ENCODE data around the gene CEP128.
"Not testable (repeated sequence)": the region's sequence is repeated elsewhere in the genome, so short reads cannot be mapped to it uniquely, and the experiment has no call there.

Gene CEP128

GRCh38 chr14:80923368-80923767, 18.2 kb downstream of the CEP128 start:
- H2AFZ ChIP-seq (ENCODE audit: insufficient read depth, low read length, poor library complexity), result no peak overlapping the region
- no peaks in the 10 kb centered on the region for H3K79me1 ChIP-seq (ENCODE audit: low read length)
- H3K27me3 ChIP-seq (ENCODE audit: insufficient read depth, low read length), result no peaks in the 10 kb centered on the region

GRCh38 chr14:80919622-80920021, 21.9 kb downstream of the CEP128 start:
- no peaks in the 10 kb centered on the region for H3K27me3 ChIP-seq (ENCODE audit: insufficient read depth, low read length)

More at GRCh38 chr14:80923368-80923767, 18.2 kb downstream of the CEP128 start:
- no peak overlapping the region for H2AK5ac ChIP-seq (ENCODE audit: low read length)
- no peak for DNase-seq
- no peak overlapping the region for H3K23ac ChIP-seq (ENCODE audit: low read length)
- H3K14ac ChIP-seq (ENCODE audit: low read length), result no peak overlapping the region
- no peak overlapping the region for H3K18ac ChIP-seq (ENCODE audit: low read length)
- no peak overlapping the region for H3K9ac ChIP-seq (ENCODE audit: low read length)
- no peak overlapping the region for H3K4ac ChIP-seq (ENCODE audit: low read depth, low read length)
- H2BK5ac ChIP-seq (ENCODE audit: low read depth, low read length, poor library complexity), result no peak overlapping the region
- no peak overlapping the region for H4K91ac ChIP-seq (ENCODE audit: low read depth, low read length)
- H3K4me3 ChIP-seq (ENCODE audit: low read depth, low read length), result no peak overlapping the region
- no peaks in the 10 kb centered on the region for H3K79me2 ChIP-seq (ENCODE audit: control insufficient read depth, insufficient read depth, low read length, poor library complexity)
- no peak overlapping the region for H4K8ac ChIP-seq (ENCODE audit: low read depth, low read length)
- H2BK120ac ChIP-seq (ENCODE audit: insufficient read depth, low read length, poor library complexity), result no peak overlapping the region
- no peaks in the 10 kb centered on the region for H3K9me3 ChIP-seq (ENCODE audit: insufficient read depth, low read depth, low read length)
- H3K27ac ChIP-seq (ENCODE audit: low read depth, low read length), result no peak overlapping the region
- no peaks in the 10 kb centered on the region for H3K4me1 ChIP-seq (ENCODE audit: control insufficient read depth in 1 of 2, insufficient read depth in 2 of 2, low read length in 2 of 2)
- no peaks in the 10 kb centered on the region for H3K36me3 ChIP-seq (ENCODE audit: control insufficient read depth in 1 of 2, insufficient read depth in 2 of 2, low read length in 2 of 2)
- no peak overlapping the region for H4K12ac ChIP-seq (ENCODE audit: low read depth, low read length)
- H3K4me2 ChIP-seq (ENCODE audit: low read length), result no peak overlapping the region
- H2BK12ac ChIP-seq (ENCODE audit: low read length), result no peak overlapping the region

DNA sequence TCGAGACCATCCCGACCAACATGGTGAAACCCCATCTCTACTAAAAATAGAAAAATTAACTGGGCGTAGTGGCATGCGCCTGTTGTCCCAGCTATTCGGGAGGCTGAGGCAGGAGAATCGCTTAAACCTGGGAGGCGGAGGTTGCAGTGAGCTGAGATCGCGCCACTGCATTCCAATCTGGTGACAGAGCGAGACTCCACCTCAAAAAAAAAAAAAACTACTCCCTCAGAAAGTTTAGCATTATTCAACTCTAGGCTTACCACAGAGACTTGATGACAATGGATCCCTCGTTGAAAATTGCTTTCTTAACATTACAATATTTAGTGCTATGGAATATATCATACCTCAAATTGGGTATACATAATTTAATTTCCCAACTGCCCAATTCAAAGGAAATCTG, 29.5 kb downstream of the CEP128 start:
- H3K4me2 ChIP-seq (ENCODE audit: low read length), result not testable (repeated sequence)

More at GRCh38 chr14:80919622-80920021, 21.9 kb downstream of the CEP128 start:
- no peaks in the 10 kb centered on the region for H3K79me1 ChIP-seq (ENCODE audit: low read length)
- H3K4me3 ChIP-seq (ENCODE audit: low read depth, low read length), result no peak overlapping the region
- no peak overlapping the region for H3K4me2 ChIP-seq (ENCODE audit: low read length)
- H2BK12ac ChIP-seq (ENCODE audit: low read length), result no peak overlapping the region
- H2AK5ac ChIP-seq (ENCODE audit: low read length), result no peak overlapping the region
- H3K18ac ChIP-seq (ENCODE audit: low read length), result no peak overlapping the region
- no peak overlapping the region for H3K9ac ChIP-seq (ENCODE audit: low read length)
- H3K14ac ChIP-seq (ENCODE audit: low read length), result no peak overlapping the region
- no peaks in the 10 kb centered on the region for H3K36me3 ChIP-seq (ENCODE audit: control insufficient read depth in 1 of 2, insufficient read depth in 2 of 2, low read length in 2 of 2)
- no peak overlapping the region for H4K91ac ChIP-seq (ENCODE audit: low read depth, low read length)
- no peak overlapping the region for H2BK5ac ChIP-seq (ENCODE audit: low read depth, low read length, poor library complexity)
- no peak overlapping the region for H4K12ac ChIP-seq (ENCODE audit: low read depth, low read length)
- no peak overlapping the region for H3K4ac ChIP-seq (ENCODE audit: low read depth, low read length)
- H2AFZ ChIP-seq (ENCODE audit: insufficient read depth, low read length, poor library complexity), result no peak overlapping the region
- H3K27ac ChIP-seq (ENCODE audit: low read depth, low read length), result no peak overlapping the region
- H3K4me1 ChIP-seq (ENCODE audit: control insufficient read depth in 1 of 2, insufficient read depth in 2 of 2, low read length in 2 of 2), result no peaks in the 10 kb centered on the region
- no peaks in the 10 kb centered on the region for H3K9me3 ChIP-seq (ENCODE audit: insufficient read depth, low read depth, low read length)
- DNase-seq, result no peak
- H4K8ac ChIP-seq (ENCODE audit: low read depth, low read length), result no peak overlapping the region
- H2BK120ac ChIP-seq (ENCODE audit: insufficient read depth, low read length, poor library complexity), result no peak overlapping the region
- H3K79me2 ChIP-seq (ENCODE audit: control insufficient read depth, insufficient read depth, low read length, poor library complexity), result no peaks in the 10 kb centered on the region
- no peak overlapping the region for H3K23ac ChIP-seq (ENCODE audit: low read length)
- no CpG with 5 or more reads among the region's 3 CpGs for WGBS (ENCODE audit: extremely low coverage, insufficient coverage, insufficient read length)

GRCh38 chr14:80906946-80907345, 34.6 kb downstream of the CEP128 start:
- Histone ChIP-seq H3K4me3 (ENCODE audit: low read depth, low read length) (no peak overlapping the region), H3K27ac (ENCODE audit: low read depth, low read length) (no peak overlapping the region), H4K8ac (ENCODE audit: low read depth, low read length) (no peak overlapping the region), H2BK120ac (ENCODE audit: insufficient read depth, low read length, poor library complexity) (no peak overlapping the region), H2BK5ac (ENCODE audit: low read depth, low read length, poor library complexity) (no peak overlapping the region), H4K91ac (ENCODE audit: low read depth, low read length) (no peak overlapping the region), H3K79me1 (ENCODE audit: low read length) (no peaks in the 10 kb centered on the region), H3K18ac (ENCODE audit: low read length) (no peak overlapping the region), H3K9me3 (ENCODE audit: insufficient read depth, low read depth, low read length) (no peaks in the 10 kb centered on the region), H3K4me1 (ENCODE audit: control insufficient read depth in 1 of 2, insufficient read depth in 2 of 2, low read length in 2 of 2) (no peaks in the 10 kb centered on the region), H3K79me2 (ENCODE audit: control insufficient read depth, insufficient read depth, low read length, poor library complexity) (no peaks in the 10 kb centered on the region), H3K36me3 (ENCODE audit: control insufficient read depth in 1 of 2, insufficient read depth in 2 of 2, low read length in 2 of 2) (peaks cover 0 to 1% of the 10 kb centered on the region in 2 experiments), H2AK5ac (ENCODE audit: low read length) (no peak overlapping the region), H4K12ac (ENCODE audit: low read depth, low read length) (no peak overlapping the region), H3K14ac (ENCODE audit: low read length) (no peak overlapping the region), H3K9ac (ENCODE audit: low read length) (no peak overlapping the region), H3K27me3 (ENCODE audit: insufficient read depth, low read length) (no peaks in the 10 kb centered on the region), H3K4ac (ENCODE audit: low read depth, low read length) (no peak overlapping the region), H3K23ac (ENCODE audit: low read length) (no peak overlapping the region), H2AFZ (ENCODE audit: insufficient read depth, low read length, poor library complexity) (no peak overlapping the region), H2BK12ac (ENCODE audit: low read length) (no peak overlapping the region), H3K4me2 (ENCODE audit: low read length) (no peak overlapping the region)
- WGBS (ENCODE audit: extremely low coverage, insufficient coverage, insufficient read length), result no CpG with 5 or more reads among the region's 4 CpGs
- DNase-seq, result no peak

More for the DNA sequence above, 29.5 kb downstream of the CEP128 start:
- not testable (repeated sequence) for H3K79me2 ChIP-seq (ENCODE audit: control insufficient read depth, insufficient read depth, low read length, poor library complexity); H3K79me1 ChIP-seq (ENCODE audit: low read length); H3K27me3 ChIP-seq (ENCODE audit: insufficient read depth, low read length); H4K91ac ChIP-seq (ENCODE audit: low read depth, low read length); H3K4ac ChIP-seq (ENCODE audit: low read depth, low read length); H2AK5ac ChIP-seq (ENCODE audit: low read length); H3K36me3 ChIP-seq (ENCODE audit: control insufficient read depth in 1 of 2, insufficient read depth in 2 of 2, low read length in 2 of 2); H2BK12ac ChIP-seq (ENCODE audit: low read length); H4K12ac ChIP-seq (ENCODE audit: low read depth, low read length); H4K8ac ChIP-seq (ENCODE audit: low read depth, low read length); H2BK120ac ChIP-seq (ENCODE audit: insufficient read depth, low read length, poor library complexity); H2AFZ ChIP-seq (ENCODE audit: insufficient read depth, low read length, poor library complexity); H3K4me1 ChIP-seq (ENCODE audit: control insufficient read depth in 1 of 2, insufficient read depth in 2 of 2, low read length in 2 of 2); H3K9me3 ChIP-seq (ENCODE audit: insufficient read depth, low read depth, low read length); H3K27ac ChIP-seq (ENCODE audit: low read depth, low read length); H3K9ac ChIP-seq (ENCODE audit: low read length); H3K18ac ChIP-seq (ENCODE audit: low read length); H2BK5ac ChIP-seq (ENCODE audit: low read depth, low read length, poor library complexity); H3K14ac ChIP-seq (ENCODE audit: low read length); H3K4me3 ChIP-seq (ENCODE audit: low read depth, low read length); H3K23ac ChIP-seq (ENCODE audit: low read length)
- DNase-seq, result peak in 1 of 2 donors; percentile 48
- WGBS (ENCODE audit: extremely low coverage, insufficient coverage, insufficient read length), result no CpG with 5 or more reads among the region's 11 CpGs
